ENCODE results near the gene KIRREL3. TPM values are rescaled to one million over a fixed set of nuclear protein-coding genes. Genes with fewer than 3 reads are reported as not detected.

The KIRREL3 gene
- total RNA-seq, 1 donor from 2014 or later: not detected

DNA sequence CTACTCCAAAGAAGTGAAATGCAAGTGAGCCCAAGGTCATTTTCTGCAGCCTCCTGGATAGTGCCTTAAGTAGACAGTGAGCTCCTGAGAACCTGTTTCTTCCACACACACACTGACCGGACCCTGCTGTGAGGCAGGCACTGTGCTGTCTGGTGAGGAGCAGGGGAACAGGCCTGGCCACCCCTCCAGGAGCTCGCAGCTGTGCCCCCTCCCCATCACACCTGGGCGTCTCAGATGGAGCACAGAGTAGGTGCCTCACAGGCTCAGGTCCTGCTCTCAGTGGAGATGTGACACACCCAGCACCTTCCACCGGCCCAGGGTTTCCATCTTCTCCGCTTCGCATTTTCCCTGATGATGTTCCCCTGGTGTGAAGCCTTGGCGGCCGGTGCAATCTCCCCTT, 470.2 kb downstream of the KIRREL3 start:
- H3K4me1 Mint-ChIP-seq: no peaks in the 10 kb centered on the region
- H3K4me3 Mint-ChIP-seq: no peak overlapping the region
- H3K27ac Mint-ChIP-seq: no peak overlapping the region
- no peaks in the 10 kb centered on the region for H3K9me3 Mint-ChIP-seq
- H3K36me3 Mint-ChIP-seq (ENCODE audit: low read depth): no peaks in the 10 kb centered on the region
- no peaks in the 10 kb centered on the region for H3K27me3 Mint-ChIP-seq
- DNase-seq: no peak
- intact Hi-C loops (cut with micrococcal nuclease): no loop called here

DNA sequence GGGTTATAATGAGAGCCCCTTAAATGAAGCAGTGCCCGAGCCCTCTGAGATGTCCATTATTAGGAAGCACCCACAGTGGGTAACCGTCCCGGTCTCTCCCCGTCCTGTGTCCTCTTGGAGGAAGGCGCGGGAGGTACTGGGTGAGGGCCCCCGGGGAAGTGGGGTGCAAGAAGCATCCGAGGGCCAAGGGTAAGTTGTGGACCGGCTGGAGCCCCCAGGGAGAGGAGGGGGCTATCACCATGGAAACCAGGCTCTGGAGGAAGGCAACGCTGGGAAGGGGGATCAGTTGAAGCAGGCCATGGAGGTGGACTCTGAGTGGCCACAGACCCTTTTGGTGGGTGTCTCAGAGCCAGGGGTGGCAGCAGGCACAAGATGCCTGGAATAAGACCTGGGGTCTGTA, 471.5 kb downstream of the KIRREL3 start:
- no peaks in the 10 kb centered on the region for H3K36me3 Mint-ChIP-seq (ENCODE audit: low read depth)
- no peaks in the 10 kb centered on the region for H3K27me3 Mint-ChIP-seq
- DNase-seq: no peak
- intact Hi-C loops (cut with micrococcal nuclease): no loop called here
- H3K27ac Mint-ChIP-seq: no peak overlapping the region
- no peaks in the 10 kb centered on the region for H3K4me1 Mint-ChIP-seq
- no peaks in the 10 kb centered on the region for H3K9me3 Mint-ChIP-seq
- no peak overlapping the region for H3K4me3 Mint-ChIP-seq

GRCh38 chr11:126528075-126528474, 472.5 kb downstream of the KIRREL3 start:
- Mint-ChIP-seq H3K4me1 (no peaks in the 10 kb centered on the region), H3K4me3 (no peak overlapping the region), H3K27ac (no peak overlapping the region), H3K27me3 (no peaks in the 10 kb centered on the region), H3K9me3 (no peaks in the 10 kb centered on the region), H3K36me3 (ENCODE audit: low read depth) (no peaks in the 10 kb centered on the region)
- DNase-seq: no peak
- intact Hi-C loops (cut with micrococcal nuclease): no loop called here

DNA sequence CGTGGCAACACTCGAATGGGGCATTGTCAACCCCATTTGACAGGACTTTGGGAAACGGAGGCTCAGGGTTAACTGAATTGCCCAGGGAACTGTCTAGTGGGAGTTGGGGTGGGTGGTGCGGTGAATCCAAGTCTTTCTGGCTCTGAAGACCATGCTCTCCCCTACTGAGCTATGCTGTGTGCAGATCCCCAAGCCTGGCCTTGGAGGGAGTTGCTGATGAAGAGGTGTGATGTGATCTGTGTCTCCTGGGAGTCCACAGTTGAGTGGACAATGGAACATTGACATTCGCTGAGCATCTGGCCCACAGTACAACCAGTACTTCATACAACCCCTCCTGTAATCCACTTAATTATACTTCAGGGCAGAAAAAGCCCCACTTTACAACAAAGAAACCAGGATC, 472.9 kb downstream of the KIRREL3 start:
- no peak for DNase-seq
- Mint-ChIP-seq H3K27ac (no peak overlapping the region), H3K4me3 (no peak overlapping the region), H3K27me3 (no peaks in the 10 kb centered on the region), H3K36me3 (ENCODE audit: low read depth) (no peaks in the 10 kb centered on the region), H3K9me3 (no peaks in the 10 kb centered on the region), H3K4me1 (no peaks in the 10 kb centered on the region)
- intact Hi-C loops (cut with micrococcal nuclease): no loop called here

GRCh38 chr11:126526471-126526870, 474.1 kb downstream of the KIRREL3 start:
- H3K4me3 Mint-ChIP-seq: no peak overlapping the region

GRCh38 chr11:126525702-126526101, 474.9 kb downstream of the KIRREL3 start:
- no peak for DNase-seq
- H3K9me3 Mint-ChIP-seq: no peaks in the 10 kb centered on the region
- H3K36me3 Mint-ChIP-seq (ENCODE audit: low read depth): no peaks in the 10 kb centered on the region
- H3K4me1 Mint-ChIP-seq: no peaks in the 10 kb centered on the region
- intact Hi-C loops (cut with micrococcal nuclease): no loop called here
- H3K27me3 Mint-ChIP-seq: no peaks in the 10 kb centered on the region
- H3K4me3 Mint-ChIP-seq: no peak overlapping the region
- no peak overlapping the region for H3K27ac Mint-ChIP-seq

More at GRCh38 chr11:126526471-126526870, 474.1 kb downstream of the KIRREL3 start:
- intact Hi-C loops (cut with micrococcal nuclease): no loop called here
- Mint-ChIP-seq H3K4me1 (no peaks in the 10 kb centered on the region), H3K27ac (no peak overlapping the region), H3K9me3 (no peaks in the 10 kb centered on the region), H3K27me3 (no peaks in the 10 kb centered on the region), H3K36me3 (ENCODE audit: low read depth) (no peaks in the 10 kb centered on the region)
- no peak for DNase-seq

DNA sequence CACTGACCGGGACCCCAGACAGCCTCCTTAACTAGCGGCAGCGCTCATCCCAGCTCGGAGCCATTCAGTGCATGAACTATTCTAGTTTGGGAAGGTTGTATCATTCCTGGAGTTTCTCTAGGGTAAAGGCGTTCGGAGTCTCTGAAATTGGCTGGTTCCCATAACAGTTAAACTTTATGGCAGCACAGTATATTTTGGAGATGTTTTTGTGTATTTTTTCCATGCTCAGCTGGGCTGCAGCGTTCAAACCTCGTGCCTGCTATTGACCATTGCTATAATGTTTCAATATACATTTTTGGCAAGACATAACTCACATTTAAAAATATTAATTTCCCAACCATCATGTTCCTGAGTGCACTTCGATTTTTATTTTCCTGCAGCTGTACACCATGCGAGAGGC, 475.4 kb downstream of the KIRREL3 start:
- no peak for DNase-seq
- Mint-ChIP-seq H3K27me3 (no peaks in the 10 kb centered on the region), H3K27ac (no peak overlapping the region), H3K4me3 (no peak overlapping the region), H3K4me1 (no peaks in the 10 kb centered on the region), H3K36me3 (ENCODE audit: low read depth) (no peaks in the 10 kb centered on the region), H3K9me3 (no peaks in the 10 kb centered on the region)
- intact Hi-C loops (cut with micrococcal nuclease): no loop called here

- no peaks in the 10 kb centered on the region for H3K4me1 Mint-ChIP-seq
- no peaks in the 10 kb centered on the region for H3K36me3 Mint-ChIP-seq (ENCODE audit: low read depth)
- DNase-seq: no peak
- no peak overlapping the region for H3K27ac Mint-ChIP-seq
- H3K9me3 Mint-ChIP-seq: no peaks in the 10 kb centered on the region
- H3K27me3 Mint-ChIP-seq: no peaks in the 10 kb centered on the region
- no peak overlapping the region for H3K4me3 Mint-ChIP-seq
- intact Hi-C loops (cut with micrococcal nuclease): no loop called here
These were observed 476.9 kb downstream of the KIRREL3 start for GRCh38 chr11:126523441-126524205.

GRCh38 chr11:126522606-126523005, 478.0 kb downstream of the KIRREL3 start:
- no peak for DNase-seq
- Mint-ChIP-seq H3K4me1 (no peaks in the 10 kb centered on the region), H3K9me3 (no peaks in the 10 kb centered on the region), H3K36me3 (ENCODE audit: low read depth) (no peaks in the 10 kb centered on the region), H3K4me3 (no peak overlapping the region), H3K27me3 (no peaks in the 10 kb centered on the region), H3K27ac (no peak overlapping the region)
- intact Hi-C loops (cut with micrococcal nuclease): no loop called here

GRCh38 chr11:126522152-126522551, 478.4 kb downstream of the KIRREL3 start:
- H3K9me3 Mint-ChIP-seq: no peaks in the 10 kb centered on the region
- no peak overlapping the region for H3K4me3 Mint-ChIP-seq
- intact Hi-C loops (cut with micrococcal nuclease): no loop called here
- no peak overlapping the region for H3K27ac Mint-ChIP-seq
- H3K36me3 Mint-ChIP-seq (ENCODE audit: low read depth): no peaks in the 10 kb centered on the region
- H3K27me3 Mint-ChIP-seq: no peaks in the 10 kb centered on the region
- no peak for DNase-seq
- H3K4me1 Mint-ChIP-seq: no peaks in the 10 kb centered on the region

DNA sequence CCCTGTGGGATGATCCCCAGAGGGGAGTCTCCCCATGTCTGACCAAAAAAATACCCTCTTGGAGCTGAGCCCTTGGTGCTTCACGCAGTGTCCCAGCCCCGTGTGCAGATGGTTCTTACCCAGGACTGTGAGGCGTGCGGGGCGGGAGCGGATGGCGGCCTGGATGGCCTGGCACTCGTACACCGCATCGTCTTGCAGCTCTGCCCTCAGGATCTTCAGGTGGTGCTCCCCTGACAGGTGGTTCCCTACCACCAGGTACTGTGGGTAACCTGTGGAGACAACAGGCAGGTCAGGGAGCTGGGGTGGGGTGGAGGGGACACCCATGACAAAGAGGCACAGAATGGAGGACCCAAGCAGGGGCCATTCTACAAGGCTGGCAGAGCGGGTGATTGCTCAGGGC, 479.4 kb downstream of the KIRREL3 start:
- Mint-ChIP-seq H3K4me1 (no peaks in the 10 kb centered on the region), H3K9me3 (no peaks in the 10 kb centered on the region), H3K27ac (no peak overlapping the region), H3K4me3 (no peak overlapping the region), H3K27me3 (no peaks in the 10 kb centered on the region), H3K36me3 (ENCODE audit: low read depth) (no peaks in the 10 kb centered on the region)
- no peak for DNase-seq
- intact Hi-C loops (cut with micrococcal nuclease): no loop called here

- DNase-seq: no peak
These were observed 480.5 kb downstream of the KIRREL3 start for GRCh38 chr11:126519764-126520734.

DNA sequence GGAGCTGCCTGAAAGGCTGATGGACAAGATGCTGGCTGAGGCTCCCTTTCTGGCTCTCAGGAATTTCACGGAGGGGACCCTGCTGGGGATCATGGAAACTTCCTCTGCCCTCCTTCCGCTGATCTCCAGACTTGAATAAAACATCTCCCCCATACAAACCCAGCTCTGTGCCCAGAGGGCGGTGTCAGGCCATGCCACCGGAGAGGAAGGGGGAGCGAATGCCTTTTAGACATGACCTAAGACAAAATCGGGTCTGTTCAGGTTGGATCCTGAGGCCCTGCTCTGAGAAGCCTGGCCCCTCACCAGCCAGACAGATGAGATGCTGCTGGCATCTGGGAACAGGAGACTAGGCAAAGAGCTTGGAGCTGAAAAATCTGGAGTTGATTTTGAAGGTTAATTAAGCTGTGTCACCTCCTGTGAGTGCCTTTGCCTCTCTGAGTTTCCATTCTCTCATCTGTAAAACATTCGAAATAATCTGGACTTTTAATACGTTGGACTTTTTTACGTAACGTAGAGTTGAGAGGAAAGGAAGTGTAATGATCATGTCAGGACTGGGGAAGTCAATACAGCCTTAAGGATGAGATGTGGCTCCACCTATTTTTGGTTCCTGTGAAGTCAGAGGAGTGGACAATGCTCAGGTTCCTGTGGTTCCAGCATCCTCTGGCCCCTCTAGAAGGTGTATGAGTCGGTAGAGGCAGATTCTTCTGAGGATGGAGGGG, 481.4 kb downstream of the KIRREL3 start:
- no peaks in the 10 kb centered on the region for H3K9me3 Mint-ChIP-seq
- no peak overlapping the region for H3K27ac Mint-ChIP-seq
- H3K4me1 Mint-ChIP-seq: no peaks in the 10 kb centered on the region
- no peak overlapping the region for H3K4me3 Mint-ChIP-seq
- DNase-seq: no peak
- intact Hi-C loops (cut with micrococcal nuclease): no loop called here
- H3K36me3 Mint-ChIP-seq (ENCODE audit: low read depth): no peaks in the 10 kb centered on the region
- no peaks in the 10 kb centered on the region for H3K27me3 Mint-ChIP-seq

More at GRCh38 chr11:126519764-126520734, 480.5 kb downstream of the KIRREL3 start:
- Mint-ChIP-seq H3K4me3 (no peak overlapping the region), H3K4me1 (no peaks in the 10 kb centered on the region), H3K27ac (no peak overlapping the region), H3K27me3 (no peaks in the 10 kb centered on the region), H3K36me3 (ENCODE audit: low read depth) (no peaks in the 10 kb centered on the region), H3K9me3 (no peaks in the 10 kb centered on the region)
- intact Hi-C loops (cut with micrococcal nuclease): no loop called here

Measured in activated CD4-positive, alpha-beta T cell treated with anti-CD3 and anti-CD28 coated beads, Interleukin-2, amount 10 ng/mL, durations not matched to agents 24 days and 14 days (primary cell).